Immature natural killer cell (primary cell): ENCODE results near the gene KANK2. TPM values are rescaled to one million over a fixed set of nuclear protein-coding genes. Genes with fewer than 3 reads are reported as not detected.

Experiments used
- DNase-seq, 3 donors: peaks; one replicate each; pipeline ENCODE4 v3.0.0; 2022; ENCODE audit warnings: mixed read lengths in 1 of 3
- H3K27ac Mint-ChIP-seq, 6 donors: one replicate each; pipeline ENCODE4 v1.8.0; 2020; ENCODE audit warnings: mixed read lengths in 6 of 6, mild to moderate bottlenecking in 5 of 6, inconsistent platforms in 4 of 6, moderate library complexity in 3 of 6
- H3K27me3 Mint-ChIP-seq, 3 donors: one replicate each; pipeline ENCODE4 v1.8.0; 2020 to 2021; ENCODE audit warnings: low read depth in 3 of 3, mild to moderate bottlenecking in 3 of 3, mixed read lengths in 3 of 3, moderate library complexity in 3 of 3, inconsistent platforms in 1 of 3
- H3K36me3 Mint-ChIP-seq, 3 donors: one replicate each; pipeline ENCODE4 v1.8.0; 2020; ENCODE audit warnings: mixed read lengths in 3 of 3, inconsistent platforms in 2 of 3, mild to moderate bottlenecking in 2 of 3
- H3K4me1 Mint-ChIP-seq, 2 donors: one replicate each; pipeline ENCODE4 v1.8.0; 2020; ENCODE audit warnings: inconsistent platforms in 2 of 2, mild to moderate bottlenecking in 2 of 2, mixed read lengths in 2 of 2, moderate library complexity in 1 of 2
- H3K4me3 Mint-ChIP-seq, 5 donors: one replicate each; pipeline ENCODE4 v1.8.0; 2020; ENCODE audit warnings: mild to moderate bottlenecking in 5 of 5, mixed read lengths in 5 of 5, inconsistent platforms in 3 of 5, moderate library complexity in 3 of 5
- H3K9me3 Mint-ChIP-seq, 6 donors: one replicate each; pipeline ENCODE4 v1.8.0; 2020; ENCODE audit warnings: mild to moderate bottlenecking in 6 of 6, mixed read lengths in 6 of 6, inconsistent platforms in 4 of 6, moderate library complexity in 3 of 6
- polyA plus RNA-seq, 3 donors: library from polyadenylated mRNA; unstranded; fragments of 300-500 nt; fragmentation: Illumina TruSeq; gene quantifications; one replicate each; pipeline ENCODE4 v1.2.3, GENCODE V29; 2021

Gene KANK2
- polyA plus RNA-seq, 3 donors from 2014 or later, result 0.08 to 0.57 TPM; not detected in 1

DNA sequence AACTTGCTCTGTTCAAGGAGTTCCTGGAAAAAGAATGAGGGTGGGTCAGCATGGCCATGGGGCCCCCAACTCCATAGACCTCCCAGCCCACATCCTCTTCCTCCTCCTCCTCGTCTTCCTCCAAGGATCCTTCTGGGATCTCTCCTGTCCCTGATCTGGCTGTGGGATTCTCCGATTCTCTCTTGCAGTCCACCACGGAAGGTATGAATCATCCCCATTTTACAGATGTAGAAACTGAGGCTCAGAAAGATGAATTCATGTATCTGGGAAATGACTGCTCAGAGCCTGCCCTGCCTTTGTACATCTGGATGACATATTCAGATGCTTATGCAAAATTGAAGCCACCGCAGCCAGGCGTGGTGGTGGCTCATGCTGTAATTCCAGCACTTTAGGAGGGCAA, 2.2 kb upstream of the KANK2 start:
- no peaks in the 10 kb centered on the region for H3K36me3 Mint-ChIP-seq
- H3K4me3 Mint-ChIP-seq, result peak overlapping the region in 2 of 5 donors; percentile 21 to 22
- no peak overlapping the region for H3K27ac Mint-ChIP-seq
- no peaks in the 10 kb centered on the region for H3K9me3 Mint-ChIP-seq
- H3K27me3 Mint-ChIP-seq, result peaks cover 0 to 6% (median 0%) of the 10 kb centered on the region in 3 donors
- peaks cover 6 to 9% of the 10 kb centered on the region in 2 donors for H3K4me1 Mint-ChIP-seq
- DNase-seq, result no peak

DNA sequence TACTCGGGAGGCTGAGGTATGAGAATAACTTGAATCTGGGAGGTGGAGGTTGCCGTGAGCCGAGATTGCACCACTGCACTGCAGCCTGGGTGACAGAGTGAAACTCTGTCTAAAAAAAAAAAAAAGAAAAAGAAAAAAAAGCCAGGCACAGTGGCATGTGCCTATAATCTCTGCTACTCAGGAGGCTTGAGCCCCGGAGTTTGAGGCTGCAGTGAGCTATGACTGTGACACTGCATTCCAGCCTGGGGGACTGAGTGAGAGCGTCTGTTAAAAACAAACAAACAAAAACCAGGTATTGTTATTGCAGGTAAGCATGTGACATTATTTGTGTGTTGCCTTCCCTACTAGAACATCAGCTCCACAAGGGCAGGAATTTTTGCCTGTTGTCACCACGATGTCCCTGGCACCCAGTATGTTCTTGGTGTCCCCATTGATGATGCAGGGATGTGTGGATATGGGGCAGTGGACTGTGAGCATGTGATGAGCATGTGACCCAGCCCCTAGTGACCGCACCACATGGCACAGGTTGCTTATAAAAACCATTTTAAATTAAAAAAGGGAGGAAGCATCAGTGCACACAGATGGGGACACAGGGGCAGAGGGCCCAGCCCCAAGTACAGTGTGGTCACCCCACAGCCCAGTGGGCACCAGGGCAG, 1.6 kb upstream of the KANK2 start:
- H3K4me3 Mint-ChIP-seq, result peak overlapping the region in 4 of 5 donors; percentile 41 to 85 (median 81)
- peaks cover 0 to 6% (median 0%) of the 10 kb centered on the region in 3 donors for H3K27me3 Mint-ChIP-seq
- no peaks in the 10 kb centered on the region for H3K9me3 Mint-ChIP-seq
- no peak overlapping the region for H3K27ac Mint-ChIP-seq
- H3K36me3 Mint-ChIP-seq, result no peaks in the 10 kb centered on the region
- no peak for DNase-seq
- H3K4me1 Mint-ChIP-seq, result peaks cover 6 to 9% of the 10 kb centered on the region in 2 donors

DNA sequence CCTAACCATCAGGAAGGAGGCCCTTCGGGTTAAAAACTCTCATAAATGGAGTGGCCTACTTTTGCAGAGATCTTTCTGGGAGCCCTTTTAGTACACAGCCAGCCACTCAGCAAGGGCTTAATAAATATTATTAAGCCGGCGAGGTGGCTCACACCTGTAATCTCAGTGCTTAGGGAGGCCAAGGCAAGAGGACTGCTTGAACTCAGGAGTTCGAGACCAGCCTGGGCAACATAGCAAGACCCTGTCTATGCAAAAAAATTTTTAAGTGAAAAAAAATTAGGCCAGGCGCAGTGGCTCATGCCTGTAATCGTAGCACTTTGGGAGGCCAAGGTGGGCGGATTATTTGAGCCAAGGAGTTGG, 810 bp upstream of the KANK2 start:
- peaks cover 0 to 4% (median 0%) of the 10 kb centered on the region in 3 donors for H3K27me3 Mint-ChIP-seq
- H3K27ac Mint-ChIP-seq, result peak overlapping the region in 3 of 6 donors; percentile 28 to 85 (median 36)
- H3K4me3 Mint-ChIP-seq, result peak overlapping the region; percentile 80 to 90 (median 85)
- no peaks in the 10 kb centered on the region for H3K9me3 Mint-ChIP-seq
- peaks cover 6 to 9% of the 10 kb centered on the region in 2 donors for H3K4me1 Mint-ChIP-seq
- DNase-seq, result peak in 1 of 3 donors; percentile 9
- no peaks in the 10 kb centered on the region for H3K36me3 Mint-ChIP-seq

DNA sequence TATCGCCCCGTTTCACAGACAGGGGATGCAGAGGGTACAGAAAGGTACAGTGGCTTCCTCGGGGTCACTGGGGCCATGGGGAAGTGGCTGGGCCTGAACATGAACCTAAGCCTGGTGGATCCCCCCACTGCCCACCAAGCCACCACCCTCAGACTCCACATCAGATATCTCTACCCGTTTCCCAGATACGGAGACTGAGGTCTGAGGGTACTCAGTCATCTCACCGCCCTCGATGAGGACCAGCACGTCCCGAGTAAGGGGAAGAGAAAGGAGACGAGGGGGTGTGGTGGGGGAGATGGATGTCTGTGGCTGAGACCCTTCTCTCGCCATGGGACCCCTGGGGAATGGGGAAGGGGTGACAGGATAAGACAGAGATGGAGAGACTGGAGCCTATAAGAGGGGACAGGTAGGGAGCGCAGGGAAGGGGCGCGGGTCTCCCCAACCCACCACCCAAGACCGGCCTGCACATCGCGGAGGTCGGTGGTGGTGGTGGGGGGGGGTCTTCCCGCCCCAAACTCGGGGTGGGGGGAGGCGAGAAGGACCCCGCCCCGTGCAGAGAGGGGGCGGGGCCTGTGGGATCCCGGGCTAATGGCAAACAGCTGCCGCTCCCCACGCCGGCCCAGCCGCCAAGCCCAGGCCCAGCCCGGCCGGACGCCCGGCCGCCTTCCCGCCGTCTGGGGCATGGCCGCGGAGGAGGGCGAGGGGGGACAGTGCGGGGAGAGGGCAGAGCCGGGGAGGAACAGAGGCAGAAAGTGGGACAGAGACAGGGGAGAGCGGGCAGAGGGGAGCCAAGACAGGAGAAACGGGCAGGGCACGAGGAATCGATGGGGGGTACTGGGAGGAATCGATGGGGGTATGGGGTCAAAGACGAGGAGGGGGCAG, 698 bp downstream of the KANK2 start:
- H3K9me3 Mint-ChIP-seq, result no peaks in the 10 kb centered on the region
- peak overlapping the region in 1 of 6 donors; percentile 55 for H3K27ac Mint-ChIP-seq
- H3K36me3 Mint-ChIP-seq, result no peaks in the 10 kb centered on the region
- H3K4me3 Mint-ChIP-seq, result peak overlapping the region; percentile 60 to 78 (median 70)
- peaks cover 6 to 9% of the 10 kb centered on the region in 2 donors for H3K4me1 Mint-ChIP-seq
- no peak for DNase-seq
- H3K27me3 Mint-ChIP-seq, result peaks cover 0 to 3% (median 0%) of the 10 kb centered on the region in 3 donors

DNA sequence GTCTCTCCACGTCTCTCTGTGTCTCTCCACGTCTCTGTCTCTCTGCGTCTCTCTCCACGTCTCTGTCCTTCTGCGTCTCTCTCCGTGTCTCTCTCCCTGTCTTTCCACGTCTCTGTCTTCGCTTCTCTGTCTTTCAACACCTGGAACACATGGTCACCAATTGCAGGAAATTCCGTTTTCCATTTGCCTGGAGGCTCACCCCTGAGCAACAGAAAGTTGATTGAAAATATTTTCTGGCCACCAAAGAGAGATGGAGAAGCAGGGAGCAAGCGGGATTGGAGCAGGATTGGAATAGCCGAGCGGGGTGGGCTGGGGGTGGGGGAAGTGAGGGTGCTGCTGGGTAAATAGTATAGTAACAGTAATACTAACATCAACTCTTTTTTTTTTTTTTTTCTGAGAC, 1.7 kb downstream of the KANK2 start:
- peaks cover 0 to 3% (median 0%) of the 10 kb centered on the region in 3 donors for H3K27me3 Mint-ChIP-seq
- no peak overlapping the region for H3K27ac Mint-ChIP-seq
- peaks cover 6 to 9% of the 10 kb centered on the region in 2 donors for H3K4me1 Mint-ChIP-seq
- H3K36me3 Mint-ChIP-seq, result no peaks in the 10 kb centered on the region
- H3K4me3 Mint-ChIP-seq, result peak overlapping the region in 4 of 5 donors; percentile 42 to 67 (median 47)
- no peak for DNase-seq
- no peaks in the 10 kb centered on the region for H3K9me3 Mint-ChIP-seq

DNA sequence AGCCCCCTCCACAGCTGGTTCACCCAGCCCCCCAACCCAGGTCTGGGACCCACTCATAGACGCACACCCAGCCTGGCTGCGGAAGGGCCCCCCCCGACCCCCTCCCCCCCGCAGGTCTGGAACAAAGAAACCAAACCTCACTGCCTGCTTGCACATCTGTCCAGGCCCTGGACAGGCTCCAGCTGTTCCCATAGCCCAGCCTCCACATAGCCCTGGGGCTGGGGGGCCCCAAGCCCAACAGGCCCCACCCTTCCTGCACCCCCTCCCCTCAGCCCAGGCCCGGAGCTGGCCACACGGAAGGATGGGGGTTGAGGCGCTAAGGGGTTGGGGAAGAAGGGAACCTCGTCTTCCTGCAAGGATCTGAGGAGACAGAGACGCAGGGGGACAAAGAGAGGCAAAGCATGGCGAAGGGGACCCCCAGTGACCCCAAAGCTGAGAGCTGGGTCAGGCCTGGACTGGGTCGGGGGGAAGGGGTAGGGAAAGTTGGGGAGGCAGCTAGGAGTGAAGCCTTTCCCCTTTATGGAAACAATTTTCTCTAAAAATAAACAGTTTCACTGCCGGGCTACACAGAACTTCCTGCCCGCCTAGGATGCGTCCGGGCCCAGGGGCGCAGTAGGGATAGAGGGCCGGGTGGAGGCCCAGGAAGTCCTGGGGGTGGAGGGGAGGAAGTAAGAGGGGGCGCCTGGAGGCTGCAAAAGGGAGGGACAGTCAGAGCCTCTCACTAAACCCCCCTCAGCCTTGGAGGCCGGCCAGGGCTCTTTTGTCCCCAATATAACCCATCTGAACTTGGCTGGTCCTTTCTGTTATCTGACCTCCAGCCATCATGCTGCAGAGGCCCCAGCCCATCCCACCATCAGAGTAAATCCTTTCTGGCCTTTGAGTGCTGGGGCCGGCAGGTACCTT, 2.4 kb downstream of the KANK2 start:
- H3K27ac Mint-ChIP-seq, result no peak overlapping the region
- H3K27me3 Mint-ChIP-seq, result peaks cover 0 to 3% (median 0%) of the 10 kb centered on the region in 3 donors
- H3K36me3 Mint-ChIP-seq, result no peaks in the 10 kb centered on the region
- H3K4me3 Mint-ChIP-seq, result no peak overlapping the region
- peaks cover 6 to 9% of the 10 kb centered on the region in 2 donors for H3K4me1 Mint-ChIP-seq
- H3K9me3 Mint-ChIP-seq, result no peaks in the 10 kb centered on the region
- no peak for DNase-seq

DNA sequence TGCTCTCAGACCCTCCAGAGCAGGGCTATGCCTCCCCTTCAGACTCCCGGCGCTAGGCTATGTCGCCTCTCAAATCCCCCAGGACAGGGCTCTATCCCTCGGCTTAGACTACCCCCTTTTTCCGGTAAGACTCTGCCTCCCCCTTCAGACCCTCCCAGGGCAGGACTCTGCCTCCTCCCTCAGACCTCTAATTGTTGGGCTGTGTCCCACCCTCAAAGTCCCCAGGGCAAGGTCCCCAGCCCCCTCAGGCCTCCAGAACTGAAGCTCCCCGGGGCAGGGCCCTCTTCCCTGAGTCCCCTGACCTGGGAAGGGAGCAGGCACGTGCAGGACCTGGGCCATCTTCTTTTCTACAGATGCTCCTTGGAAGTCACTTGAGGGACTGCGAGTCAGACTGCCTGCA, 3.2 kb downstream of the KANK2 start:
- no peak for DNase-seq
- Mint-ChIP-seq H3K27me3 (peaks cover 0 to 3% (median 0%) of the 10 kb centered on the region in 3 donors), H3K4me3 (no peak overlapping the region), H3K36me3 (no peaks in the 10 kb centered on the region), H3K4me1 (peaks cover 6 to 9% of the 10 kb centered on the region in 2 donors), H3K27ac (no peak overlapping the region), H3K9me3 (no peaks in the 10 kb centered on the region)

DNA sequence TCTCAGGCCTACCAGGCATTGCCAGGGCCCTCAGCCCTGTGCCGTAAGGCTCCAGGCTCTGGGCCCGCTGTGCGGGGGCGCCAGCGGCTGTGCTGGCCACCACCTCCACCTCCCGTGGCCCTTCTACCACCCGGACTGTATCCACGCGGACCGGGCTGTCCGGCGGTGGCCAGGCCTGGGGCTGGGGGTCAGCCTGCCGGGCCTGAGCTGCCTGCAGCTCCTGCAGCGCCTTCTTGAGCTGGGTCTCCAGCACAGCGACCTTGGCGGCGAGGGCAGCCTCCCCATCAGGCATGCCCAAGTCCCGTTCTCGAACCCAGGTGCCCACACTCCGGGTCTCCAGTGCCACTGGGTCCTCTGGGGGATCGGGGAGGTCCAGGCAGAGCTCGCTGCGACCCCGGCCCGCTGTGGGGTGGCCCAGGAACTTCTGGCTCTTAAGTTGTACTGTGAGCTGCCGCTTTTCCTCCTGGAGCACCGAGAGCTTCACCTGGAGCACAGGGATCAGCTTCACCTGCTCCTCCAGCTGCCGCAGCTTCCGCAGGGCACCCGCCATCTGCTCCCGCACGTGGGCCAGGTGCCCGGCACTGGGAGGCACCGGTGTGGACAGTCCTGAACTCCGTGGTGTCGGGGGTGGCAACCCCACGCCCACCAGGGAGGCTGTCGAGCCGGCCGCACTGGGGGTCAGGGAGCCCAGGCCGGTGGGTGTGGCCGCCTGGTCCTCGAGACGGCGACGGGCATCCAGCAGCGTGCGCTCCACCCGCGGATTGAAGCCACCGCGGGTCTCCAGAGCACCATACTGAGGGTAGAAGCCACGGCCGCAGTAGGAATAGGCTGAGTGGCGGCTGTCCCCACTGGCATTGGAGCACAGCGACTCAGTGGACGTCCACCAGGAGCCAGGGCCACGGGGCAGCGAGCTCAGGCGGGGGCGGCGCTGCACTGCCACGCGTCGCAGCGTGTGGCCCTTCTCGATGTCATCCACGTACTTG, 4.1 kb downstream of the KANK2 start:
- Mint-ChIP-seq H3K27ac (no peak overlapping the region), H3K27me3 (peaks cover 0 to 3% (median 0%) of the 10 kb centered on the region in 3 donors), H3K4me1 (peaks cover 6 to 9% of the 10 kb centered on the region in 2 donors), H3K36me3 (no peaks in the 10 kb centered on the region), H3K4me3 (no peak overlapping the region), H3K9me3 (no peaks in the 10 kb centered on the region)
- DNase-seq, result no peak

DNA sequence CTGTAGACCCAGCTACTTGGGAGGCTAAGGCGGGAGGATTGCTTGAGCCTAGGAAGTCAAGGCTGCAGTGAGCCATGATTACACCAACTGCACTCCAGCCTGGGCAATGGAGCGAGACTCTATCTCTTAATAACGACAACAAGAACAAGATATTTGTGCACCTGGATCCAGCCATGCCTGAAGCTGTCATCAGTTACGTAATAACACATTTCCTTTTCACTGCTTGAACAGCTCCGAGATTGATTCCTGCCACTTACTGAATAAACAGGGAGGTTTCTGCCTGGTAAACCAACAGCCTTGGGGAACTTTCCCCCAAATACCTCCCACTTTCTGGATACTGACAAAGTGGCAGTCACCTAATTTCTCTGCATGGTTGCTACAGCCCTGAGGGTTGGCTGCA, 5.4 kb downstream of the KANK2 start:
- H3K4me1 Mint-ChIP-seq, result peaks cover 0 to 5% of the 10 kb centered on the region in 2 donors
- H3K9me3 Mint-ChIP-seq, result no peaks in the 10 kb centered on the region
- H3K36me3 Mint-ChIP-seq, result no peaks in the 10 kb centered on the region
- no peak for DNase-seq
- H3K27ac Mint-ChIP-seq, result no peak overlapping the region
- no peaks in the 10 kb centered on the region for H3K27me3 Mint-ChIP-seq
- H3K4me3 Mint-ChIP-seq, result no peak overlapping the region

DNA sequence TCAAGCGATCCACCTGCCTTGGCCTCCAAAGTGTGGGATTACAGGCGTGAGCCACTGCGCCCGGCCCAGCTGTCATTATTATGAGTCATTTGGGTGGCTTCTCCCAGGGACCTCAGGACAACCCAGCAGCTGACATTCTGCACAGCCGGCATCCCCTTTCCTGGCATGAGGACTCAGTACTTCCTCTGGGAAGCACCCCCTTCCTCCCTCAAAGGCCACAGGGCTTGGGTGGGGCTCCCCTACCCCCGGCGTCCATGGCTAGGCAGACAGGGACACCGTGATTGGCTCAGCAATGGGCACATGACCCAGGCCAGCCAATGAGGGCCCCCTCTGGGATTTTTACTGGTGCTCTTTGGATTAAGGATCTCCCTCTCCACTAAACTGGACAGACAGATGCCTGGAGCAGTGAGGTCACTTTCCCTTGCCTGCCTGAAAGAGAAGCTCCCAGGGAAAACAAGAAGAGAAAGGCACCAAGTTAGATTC, 6.0 kb downstream of the KANK2 start:
- peaks cover 0 to 2% of the 10 kb centered on the region in 2 donors for H3K4me1 Mint-ChIP-seq
- H3K27ac Mint-ChIP-seq, result no peak overlapping the region
- no peaks in the 10 kb centered on the region for H3K36me3 Mint-ChIP-seq

DNA sequence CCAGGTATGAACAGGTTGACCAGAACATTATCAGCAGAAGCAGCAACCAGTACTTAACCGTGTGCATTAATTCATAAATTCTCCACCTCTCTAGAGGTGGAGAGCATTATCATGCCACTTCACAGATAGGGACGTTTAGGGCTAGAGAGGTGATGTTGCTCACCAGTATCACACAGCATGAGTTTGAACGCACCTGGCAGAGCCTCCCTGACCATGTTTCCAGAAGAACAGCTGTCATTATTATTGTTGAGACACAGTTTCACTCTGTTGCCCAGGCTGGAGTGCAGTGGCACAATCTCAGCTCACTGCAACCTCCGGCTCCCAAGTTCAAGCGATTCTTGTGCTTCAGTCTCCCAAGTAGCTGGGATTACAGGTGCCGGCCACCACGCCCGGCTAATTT, 6.8 kb downstream of the KANK2 start:
- no peaks in the 10 kb centered on the region for H3K27me3 Mint-ChIP-seq
- no peak for DNase-seq
- no peaks in the 10 kb centered on the region for H3K4me1 Mint-ChIP-seq
- no peaks in the 10 kb centered on the region for H3K36me3 Mint-ChIP-seq
- no peak overlapping the region for H3K27ac Mint-ChIP-seq
- H3K9me3 Mint-ChIP-seq, result no peaks in the 10 kb centered on the region
- H3K4me3 Mint-ChIP-seq, result no peak overlapping the region

More for the DNA sequence above, 6.0 kb downstream of the KANK2 start:
- no peaks in the 10 kb centered on the region for H3K9me3 Mint-ChIP-seq
- H3K4me3 Mint-ChIP-seq, result no peak overlapping the region
- DNase-seq, result no peak
- H3K27me3 Mint-ChIP-seq, result no peaks in the 10 kb centered on the region

DNA sequence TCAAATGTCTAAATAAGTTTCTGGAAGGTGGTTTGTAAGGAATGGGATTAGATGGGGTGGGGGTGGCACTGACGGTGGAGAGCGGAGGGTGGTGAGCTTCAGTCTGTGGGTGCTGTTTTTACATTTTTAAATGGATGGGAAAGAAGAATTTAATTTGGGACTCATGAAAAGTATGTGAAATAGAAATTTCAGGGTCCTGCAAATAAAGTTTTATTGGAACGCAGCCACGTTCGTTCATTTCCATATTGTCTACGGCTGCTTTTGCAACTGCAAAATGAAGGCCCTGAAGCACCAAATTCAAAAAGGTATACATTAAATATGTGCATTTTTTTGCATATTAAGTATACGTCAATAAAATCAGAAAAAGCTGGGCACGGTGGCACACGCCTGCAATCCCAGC, 9.9 kb downstream of the KANK2 start:
- Mint-ChIP-seq H3K4me1 (no peaks in the 10 kb centered on the region), H3K4me3 (no peak overlapping the region), H3K36me3 (no peaks in the 10 kb centered on the region), H3K27me3 (no peaks in the 10 kb centered on the region), H3K9me3 (no peaks in the 10 kb centered on the region), H3K27ac (no peak overlapping the region)
- DNase-seq, result no peak
